GM21447 (cell line): ENCODE results near the gene AOPEP.

Source experiments
- ATAC-seq: cut with Tn5 transposase; IDR thresholded peaks from one replicate; pipeline ENCODE4 v1.9.1; 2021; ENCODE audit not compliant: unreplicated experiment

The AOPEP gene

DNA sequence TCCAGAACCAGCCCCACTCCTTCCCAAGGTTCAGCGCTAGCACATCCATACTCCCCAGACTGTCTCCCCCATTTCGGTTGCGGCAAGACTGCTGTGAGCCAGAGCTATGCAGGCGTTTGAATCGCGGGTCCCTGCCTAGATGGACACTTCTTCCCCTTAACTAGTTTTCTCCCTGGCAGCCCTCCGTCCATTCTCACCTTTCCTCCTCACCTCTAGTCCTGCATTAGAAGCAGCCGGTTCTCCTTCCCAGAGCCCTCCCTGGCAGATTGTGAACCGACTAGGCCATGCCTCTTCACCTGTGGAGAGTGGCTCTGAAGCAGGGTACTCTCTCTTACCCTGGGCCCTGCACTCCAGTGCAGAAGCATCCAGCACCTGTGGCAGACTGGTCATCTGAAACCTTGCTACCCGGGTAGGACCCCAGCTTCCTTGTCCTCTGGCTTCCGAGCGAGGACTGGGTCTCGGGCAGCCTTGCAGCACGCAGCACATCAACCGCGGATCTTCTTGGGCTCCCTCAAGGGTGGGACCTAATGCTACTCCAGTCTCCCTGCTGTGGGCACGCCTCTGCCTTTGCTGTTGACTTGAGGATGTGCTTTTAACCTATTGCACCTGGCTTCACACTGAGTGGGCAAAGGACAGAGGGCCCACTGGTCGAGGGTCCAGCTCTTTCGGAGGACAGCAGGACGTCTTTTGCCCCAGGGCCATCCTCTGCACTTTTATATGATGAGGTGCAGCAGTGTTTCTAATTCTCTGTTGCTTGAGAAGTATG is 183.6 kb downstream of the AOPEP start:
- no peak for ATAC-seq

GRCh38 chr9:94911211-94911610 is 184.7 kb downstream of the AOPEP start:
- ATAC-seq = no peak

GRCh38 chr9:94911986-94912635 is 185.6 kb downstream of the AOPEP start:
- no peak for ATAC-seq

GRCh38 chr9:94912700-94913249 is 186.3 kb downstream of the AOPEP start:
- no peak for ATAC-seq

DNA sequence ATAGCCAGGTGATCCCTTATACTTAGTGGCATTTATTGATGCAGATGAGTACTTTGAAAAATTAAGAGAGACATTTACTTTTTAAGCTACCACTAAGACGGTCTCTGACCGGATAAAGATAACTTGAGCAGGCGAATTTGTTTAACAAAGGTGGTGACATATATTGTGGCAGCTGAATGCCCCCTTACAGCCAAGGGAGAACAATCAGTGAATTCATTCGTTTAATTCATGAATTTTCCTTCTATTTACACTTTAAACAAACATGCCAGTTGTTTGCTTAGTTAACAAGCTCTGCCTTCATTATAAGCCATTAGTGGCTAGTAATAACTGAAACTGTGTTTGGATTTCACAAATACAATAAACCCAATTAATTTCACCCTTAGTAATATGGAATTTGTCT is 187.1 kb downstream of the AOPEP start:
- no peak for ATAC-seq

GRCh38 chr9:94915476-94916450 is 189.3 kb downstream of the AOPEP start:
- no peak for ATAC-seq

GRCh38 chr9:94916956-94917355 is 190.5 kb downstream of the AOPEP start:
- no peak for ATAC-seq

GRCh38 chr9:94918038-94918753 is 191.7 kb downstream of the AOPEP start:
- peak; percentile 77 for ATAC-seq

- ATAC-seq = no peak
Observed at GRCh38 chr9:94919376-94920098, 193.0 kb downstream of the AOPEP start.

DNA sequence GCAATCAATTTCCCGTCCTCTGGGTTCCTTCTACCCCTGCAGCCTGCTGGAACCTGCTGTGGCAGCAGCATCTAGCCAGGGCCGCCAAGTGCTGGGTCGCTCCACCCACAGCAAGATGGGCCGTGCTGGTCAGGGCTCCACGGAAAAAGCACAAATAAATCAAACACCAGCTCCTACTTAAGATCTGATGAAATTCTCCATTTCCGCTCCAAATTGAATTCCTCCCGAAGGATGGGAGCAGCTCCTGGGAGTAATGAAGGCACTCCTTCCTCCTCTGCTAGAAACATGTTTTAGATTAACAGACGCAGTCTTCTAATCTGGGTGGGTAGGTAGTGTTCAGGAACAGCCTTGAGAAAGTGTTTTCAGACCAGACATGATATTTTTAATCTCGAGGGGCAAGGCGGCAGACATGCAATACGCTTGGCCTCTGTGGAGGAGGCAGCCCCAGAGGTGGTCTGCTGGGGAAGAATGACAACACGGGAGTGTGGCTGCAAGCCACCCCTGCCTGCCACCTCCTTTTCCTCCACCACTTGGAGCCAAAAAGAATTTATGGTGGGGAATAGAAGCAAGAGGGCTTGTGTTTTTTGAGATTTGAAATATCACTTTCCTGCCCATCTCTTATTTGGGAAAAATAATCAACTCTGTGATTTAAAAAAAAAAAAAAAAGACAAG is 194.1 kb downstream of the AOPEP start:
- no peak for ATAC-seq

DNA sequence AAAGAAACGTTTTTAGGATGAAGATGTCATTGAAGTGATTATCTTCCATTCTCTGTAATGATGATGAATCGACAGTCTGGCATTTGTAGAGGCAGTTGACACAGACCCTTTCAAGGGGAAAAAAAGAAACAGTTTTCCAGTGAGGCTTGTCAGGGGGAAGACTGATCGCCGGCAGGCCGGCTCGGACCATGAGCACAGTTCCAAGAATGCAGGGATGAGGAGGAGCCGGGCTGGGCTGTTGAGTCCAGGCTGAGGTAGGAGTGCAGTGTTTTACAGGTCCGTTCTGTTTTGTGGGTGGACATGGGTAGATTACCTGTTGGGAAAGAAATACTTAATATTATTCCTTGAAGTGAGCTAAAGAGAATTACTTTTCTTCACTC is 194.6 kb downstream of the AOPEP start:
- ATAC-seq = no peak

DNA sequence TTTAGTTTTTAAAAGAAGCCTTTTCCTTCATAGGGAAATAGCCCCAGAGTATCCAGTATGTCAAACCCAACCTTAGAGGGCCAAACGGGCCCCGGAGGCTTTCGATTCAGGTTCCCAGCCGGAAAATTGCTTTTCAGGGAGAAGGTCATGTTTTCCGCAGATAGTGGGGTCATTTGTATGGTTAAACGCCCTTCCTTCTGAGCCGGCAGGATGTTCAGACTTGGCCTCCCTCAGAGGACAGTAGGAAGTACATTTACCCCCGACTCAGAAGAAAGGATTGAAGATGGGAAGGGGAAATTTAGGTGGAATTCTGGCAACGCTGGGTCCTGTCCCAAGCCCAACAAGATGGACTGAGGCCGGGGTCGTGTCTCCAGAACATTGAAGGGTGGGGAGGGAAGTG is 195.2 kb downstream of the AOPEP start:
- no peak for ATAC-seq

DNA sequence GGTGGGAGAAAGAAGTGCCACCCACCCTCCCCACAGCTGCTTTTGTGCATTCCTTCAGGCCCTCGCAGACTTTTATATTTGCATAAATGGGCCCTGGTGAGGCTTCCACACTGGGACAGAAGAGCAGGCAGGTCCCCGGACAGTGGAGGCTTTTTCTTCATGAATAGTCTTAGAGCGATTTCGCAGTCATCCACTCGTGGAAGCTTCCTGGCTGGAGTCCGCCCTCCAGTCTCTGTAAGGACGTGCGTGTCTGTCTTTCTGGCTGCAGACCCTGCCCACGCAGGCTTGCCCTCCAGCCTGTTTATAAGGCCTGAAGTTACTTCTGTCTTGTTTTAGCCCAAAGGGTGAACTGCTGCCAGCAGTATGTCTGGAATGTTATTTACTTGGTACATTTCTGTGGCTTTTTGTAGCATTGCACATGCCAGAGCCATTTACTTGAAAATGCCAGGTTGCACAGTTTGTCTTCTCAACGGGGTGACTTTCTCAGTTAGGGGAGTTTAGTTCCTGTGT is 195.7 kb downstream of the AOPEP start:
- no peak for ATAC-seq

DNA sequence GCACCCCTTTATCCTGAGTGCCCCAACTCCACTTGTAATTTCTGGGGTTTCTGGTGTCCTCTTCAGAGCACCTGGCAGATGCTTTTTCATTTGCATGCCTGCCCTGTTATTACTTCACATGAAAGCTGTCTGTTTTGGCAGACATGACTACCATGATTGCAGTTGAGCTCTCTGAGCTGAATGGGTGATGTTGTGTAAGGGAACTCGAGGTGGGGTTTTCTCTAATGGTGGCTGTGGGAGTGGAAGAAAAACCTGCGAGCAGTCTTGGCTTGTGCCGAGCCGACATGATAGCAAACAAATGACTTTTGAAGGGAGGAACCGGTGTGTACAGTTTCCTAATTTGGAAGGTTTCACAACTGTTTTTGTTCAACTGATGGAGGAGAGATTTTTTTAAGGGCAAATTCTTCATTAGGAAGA is 196.2 kb downstream of the AOPEP start:
- no peak for ATAC-seq

DNA sequence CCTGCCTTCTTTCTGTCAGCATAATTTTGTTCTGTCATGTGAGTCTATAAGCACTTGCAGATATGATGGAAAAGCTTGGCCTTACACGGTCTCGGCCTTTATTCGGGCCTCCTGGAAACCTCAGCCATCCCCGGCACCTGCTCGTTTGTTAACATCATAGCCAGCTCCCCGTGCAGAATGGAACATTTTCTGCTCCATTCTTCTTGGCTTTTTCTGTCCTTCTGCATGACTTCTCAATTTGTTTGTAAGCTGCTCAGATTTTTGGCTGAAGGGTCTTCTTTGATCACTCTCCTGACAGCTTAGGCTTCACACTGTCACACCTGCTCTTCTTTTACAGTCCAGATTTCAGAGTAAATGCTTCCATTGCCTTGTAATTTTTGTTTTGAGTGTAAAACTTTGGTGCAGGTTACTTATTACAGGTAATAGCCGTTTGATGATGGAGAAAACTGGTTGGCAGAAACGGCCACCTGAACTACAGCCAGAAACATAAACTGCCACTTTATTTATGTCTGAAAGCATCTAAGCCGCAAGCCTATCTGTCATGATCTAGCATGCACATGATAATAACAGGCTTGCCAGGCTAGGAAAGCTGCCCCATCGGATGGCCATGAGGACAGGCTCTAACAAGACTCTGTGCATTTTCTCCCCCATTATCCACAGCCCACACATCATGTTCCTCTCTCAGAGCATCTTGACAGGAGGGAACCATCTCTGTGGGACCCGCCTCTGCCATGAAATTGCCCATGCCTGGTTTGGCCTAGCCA is 197.0 kb downstream of the AOPEP start:
- ATAC-seq = no peak

GRCh38 chr9:94925751-94926430 is 199.4 kb downstream of the AOPEP start:
- ATAC-seq = no peak

GRCh38 chr9:94926431-94926800 is 199.9 kb downstream of the AOPEP start:
- ATAC-seq = no peak
